ENCODE results near the gene SLC25A45.

The SLC25A45 gene

GRCh38 chr11:65383778-65384177 is 1.3 kb upstream of the SLC25A45 start:
- no peak for DNase-seq (ENCODE audit: low read depth)
- no peak overlapping the region for H3K4me3 ChIP-seq (ENCODE audit: low read depth, low read length)
- no peak for TF ChIP-seq CTCF (IDR thresholded peaks at IDR 0.05; ENCODE audit: control insufficient read depth, extremely low read depth, insufficient read depth)

- no peak for TF ChIP-seq CTCF (IDR thresholded peaks at IDR 0.05; ENCODE audit: control insufficient read depth, extremely low read depth, insufficient read depth)
- H3K4me3 ChIP-seq (ENCODE audit: low read depth, low read length): peak overlapping the region; percentile 50
- DNase-seq (ENCODE audit: low read depth): peak; percentile 89
These were observed 440 bp upstream of the SLC25A45 start for GRCh38 chr11:65382804-65383368.

GRCh38 chr11:65381716-65382032 is 772 bp downstream of the SLC25A45 start:
- peak overlapping the region; percentile 50 for H3K4me3 ChIP-seq (ENCODE audit: low read depth, low read length)
- DNase-seq (ENCODE audit: low read depth): peak; percentile 36
- TF ChIP-seq CTCF (IDR thresholded peaks at IDR 0.05; ENCODE audit: control insufficient read depth, extremely low read depth, insufficient read depth): no peak

- TF ChIP-seq CTCF (IDR thresholded peaks at IDR 0.05; ENCODE audit: control insufficient read depth, extremely low read depth, insufficient read depth): no peak
- DNase-seq (ENCODE audit: low read depth): no peak
- H3K4me3 ChIP-seq (ENCODE audit: low read depth, low read length): no peak overlapping the region
These were observed 1.9 kb downstream of the SLC25A45 start for GRCh38 chr11:65380460-65381119.

GRCh38 chr11:65379698-65380459 is 2.6 kb downstream of the SLC25A45 start:
- no peak overlapping the region for H3K4me3 ChIP-seq (ENCODE audit: low read depth, low read length)
- no peak for TF ChIP-seq CTCF (IDR thresholded peaks at IDR 0.05; ENCODE audit: control insufficient read depth, extremely low read depth, insufficient read depth)
- no peak for DNase-seq (ENCODE audit: low read depth)

- no peak for TF ChIP-seq CTCF (IDR thresholded peaks at IDR 0.05; ENCODE audit: control insufficient read depth, extremely low read depth, insufficient read depth)
- no peak for DNase-seq (ENCODE audit: low read depth)
- no peak overlapping the region for H3K4me3 ChIP-seq (ENCODE audit: low read depth, low read length)
These were observed 3.4 kb downstream of the SLC25A45 start for GRCh38 chr11:65378928-65379638.

Measured in LNCaP clone FGC (cell line).